Activated CD8-positive, alpha-beta T cell treated with anti-CD3 and anti-CD28 coated beads for 36 hours (primary cell): ENCODE data around the gene ZNF710. TPM values are rescaled to one million over a fixed set of nuclear protein-coding genes. Genes with fewer than 3 reads are reported as not detected.
"Not testable (repeated sequence)": the region's sequence is repeated elsewhere in the genome, so short reads cannot be mapped to it uniquely, and the experiment has no call there.

ENCODE experiments used
- ATAC-seq: fragments of 200-7000 bp; cut with Tn5 transposase; one replicate; pipeline ENCODE4 v1.10.0; 2021; ENCODE audit warnings: mild to moderate bottlenecking, moderate library complexity
- CTCF ChIA-PET: fragments of 350-600 bp; sonication (Branson Sonifier 250); formaldehyde crosslinking; loops from one replicate; lab custom pipeline; 2021; ENCODE audit warnings: antibody characterized with exemption; lab: Charles Lee
- POLR2A ChIA-PET: fragments of 350-600 bp; sonication (Branson Sonifier 250); formaldehyde crosslinking; loops from one replicate; lab custom pipeline; 2021; ENCODE audit warnings: antibody characterized with exemption; lab: Charles Lee
- DNase-seq: peaks from one replicate; pipeline ENCODE4 v3.0.0-alpha.2; 2020
- H3K27ac Mint-ChIP-seq: one replicate; pipeline ENCODE4 v1.8.0; 2021; ENCODE audit warnings: mild to moderate bottlenecking, mixed read lengths
- H3K27me3 Mint-ChIP-seq: one replicate; pipeline ENCODE4 v1.8.0; 2021; ENCODE audit warnings: mixed read lengths
- H3K36me3 Mint-ChIP-seq: one replicate; pipeline ENCODE4 v1.8.0; 2021; ENCODE audit warnings: low read depth, mixed read lengths
- H3K4me1 Mint-ChIP-seq: one replicate; pipeline ENCODE4 v1.8.0; 2021; ENCODE audit warnings: low read depth, mixed read lengths
- H3K4me3 Mint-ChIP-seq: one replicate; pipeline ENCODE4 v1.8.0; 2021; ENCODE audit warnings: mild to moderate bottlenecking, moderate library complexity, mixed read lengths
- H3K9me3 Mint-ChIP-seq: one replicate; pipeline ENCODE4 v1.8.0; 2021; ENCODE audit warnings: mixed read lengths
- intact Hi-C: fragments of 100-400 bp; cut with micrococcal nuclease; formaldehyde crosslinking; loops from one replicate; pipeline ENCODE4 v1.10.0; 2022
- total RNA-seq, 2 experiments: library from RNA; stranded (reverse); gene quantifications; one replicate each; pipeline ENCODE4 v1.2.3, GENCODE V29; 2021
- TF ChIP-seq, protein P1 (sequence below): fragments of 200-600 bp; IDR thresholded peaks from one replicate; pipeline ENCODE4 v1.8.0; 2022; ENCODE audit warnings: antibody characterized with exemption, mild to moderate bottlenecking

Gene ZNF710
- total RNA-seq, 2 experiments from 2014 or later = 15.2 to 17.2 TPM

DNA sequence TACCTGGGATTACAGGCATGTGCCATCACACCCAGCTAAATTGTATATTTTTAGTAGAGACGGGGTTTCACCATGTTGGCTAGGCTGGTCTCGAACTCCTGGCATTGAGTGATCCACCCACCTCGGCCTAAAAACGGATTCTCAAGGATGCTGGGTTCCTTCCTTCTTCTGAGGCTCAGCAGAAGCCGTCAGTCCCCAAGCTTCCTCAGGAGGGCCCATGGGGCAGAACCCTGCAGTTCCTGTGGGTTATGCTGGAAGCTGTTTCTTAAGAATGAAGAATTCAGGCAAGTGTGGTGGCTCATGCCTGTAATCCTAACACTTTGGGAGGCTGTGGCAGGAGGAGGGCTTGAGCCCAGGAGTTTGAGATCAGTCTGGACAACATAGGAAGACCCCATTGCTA lies 29.0 kb upstream of the ZNF710 start:
- ChIA-PET POLR2A (no interaction called here), CTCF (interaction anchor here (0.8 to 1.9 kb wide), 9 partner anchors 10 to 211 kb away, joined by 3 to 8 read pairs (median 4); no protein-coding TSS in a partner anchor)
- ATAC-seq (no peak), DNase-seq (no peak)
- no peaks in the 10 kb centered on the region for H3K9me3 Mint-ChIP-seq
- H3K27ac Mint-ChIP-seq = no peak overlapping the region
- H3K27me3 Mint-ChIP-seq = no peaks in the 10 kb centered on the region
- no peaks in the 10 kb centered on the region for H3K36me3 Mint-ChIP-seq
- no peaks in the 10 kb centered on the region for H3K4me1 Mint-ChIP-seq
- TF ChIP-seq, protein P1, sequence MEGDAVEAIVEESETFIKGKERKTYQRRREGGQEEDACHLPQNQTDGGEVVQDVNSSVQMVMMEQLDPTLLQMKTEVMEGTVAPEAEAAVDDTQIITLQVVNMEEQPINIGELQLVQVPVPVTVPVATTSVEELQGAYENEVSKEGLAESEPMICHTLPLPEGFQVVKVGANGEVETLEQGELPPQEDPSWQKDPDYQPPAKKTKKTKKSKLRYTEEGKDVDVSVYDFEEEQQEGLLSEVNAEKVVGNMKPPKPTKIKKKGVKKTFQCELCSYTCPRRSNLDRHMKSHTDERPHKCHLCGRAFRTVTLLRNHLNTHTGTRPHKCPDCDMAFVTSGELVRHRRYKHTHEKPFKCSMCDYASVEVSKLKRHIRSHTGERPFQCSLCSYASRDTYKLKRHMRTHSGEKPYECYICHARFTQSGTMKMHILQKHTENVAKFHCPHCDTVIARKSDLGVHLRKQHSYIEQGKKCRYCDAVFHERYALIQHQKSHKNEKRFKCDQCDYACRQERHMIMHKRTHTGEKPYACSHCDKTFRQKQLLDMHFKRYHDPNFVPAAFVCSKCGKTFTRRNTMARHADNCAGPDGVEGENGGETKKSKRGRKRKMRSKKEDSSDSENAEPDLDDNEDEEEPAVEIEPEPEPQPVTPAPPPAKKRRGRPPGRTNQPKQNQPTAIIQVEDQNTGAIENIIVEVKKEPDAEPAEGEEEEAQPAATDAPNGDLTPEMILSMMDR = no peak
- H3K4me3 Mint-ChIP-seq = no peak overlapping the region
- intact Hi-C loops = no loop called here

DNA sequence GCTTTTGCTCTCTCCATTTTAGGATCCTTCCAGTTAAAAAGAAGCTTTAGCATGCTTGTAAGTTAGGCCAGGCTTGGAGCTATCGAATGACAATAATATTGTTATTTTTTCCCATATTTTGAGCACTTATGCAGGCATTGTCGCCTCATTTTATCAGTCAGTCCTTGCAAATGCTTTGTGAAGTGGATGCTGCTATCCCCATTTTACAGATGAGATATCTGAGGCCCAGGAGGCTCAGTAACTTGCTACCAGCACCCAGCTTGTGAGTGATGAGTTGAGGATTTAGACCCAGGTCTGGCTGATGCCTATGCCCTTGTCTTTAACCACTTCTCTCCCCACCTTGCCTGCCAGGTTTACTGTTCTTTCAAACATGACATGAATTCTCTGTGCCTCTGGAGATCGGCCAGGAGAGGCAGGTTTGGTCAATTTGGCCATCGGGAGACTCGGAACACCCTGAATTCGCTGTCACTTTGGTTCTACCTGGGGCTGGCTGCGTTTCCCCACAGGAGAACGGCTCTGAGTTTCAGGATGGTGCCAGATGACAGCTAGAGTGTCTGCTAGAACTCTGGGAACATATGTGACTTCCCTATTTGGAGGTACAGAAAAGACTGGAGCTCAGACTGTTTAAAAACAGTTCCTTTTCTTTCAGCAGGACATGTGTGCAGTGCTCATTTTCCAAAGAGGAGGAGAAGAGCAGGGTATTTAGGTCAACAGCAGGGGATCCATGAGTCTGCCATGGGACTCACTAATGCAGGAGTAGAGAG lies 25.5 kb upstream of the ZNF710 start:
- Mint-ChIP-seq H3K27ac (no peak overlapping the region), H3K4me1 (no peaks in the 10 kb centered on the region), H3K27me3 (no peaks in the 10 kb centered on the region), H3K36me3 (no peaks in the 10 kb centered on the region), H3K4me3 (no peak overlapping the region), H3K9me3 (no peaks in the 10 kb centered on the region)
- ATAC-seq = no peak
- TF ChIP-seq, protein P1 = no peak
- no peak for DNase-seq
- intact Hi-C loops = no loop called here
- POLR2A ChIA-PET = interaction anchor here (1.6 kb wide), 1 partner anchor 40 kb away, joined by 3 read pairs; no protein-coding TSS in a partner anchor
- CTCF ChIA-PET = interaction anchor here (0.9 to 1.4 kb wide), 3 partner anchors 77 to 616 kb away, joined by 3 read pairs; no protein-coding TSS in a partner anchor

DNA sequence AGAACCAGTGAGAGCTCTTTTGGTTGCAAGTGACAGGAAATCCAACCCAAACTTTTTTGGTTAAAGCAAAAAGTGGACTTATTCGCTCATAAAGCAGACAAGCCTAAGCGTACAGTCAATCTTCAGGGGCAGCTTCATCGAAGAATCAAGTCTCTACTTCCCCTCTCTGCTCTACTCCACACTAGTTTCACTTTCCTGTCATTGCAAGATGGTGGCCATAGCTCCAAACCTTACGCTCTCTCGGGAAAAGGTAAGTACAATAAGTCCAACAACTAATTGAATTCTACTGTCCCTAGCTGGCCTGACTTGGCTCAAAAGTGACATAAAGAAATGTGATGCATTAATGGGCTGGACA lies 24.9 kb upstream of the ZNF710 start:
- no peak overlapping the region for H3K27ac Mint-ChIP-seq
- H3K27me3 Mint-ChIP-seq = no peaks in the 10 kb centered on the region
- CTCF ChIA-PET = interaction anchor here (1.2 to 1.4 kb wide), 2 partner anchors 78 to 95 kb away, joined by 3 read pairs; no protein-coding TSS in a partner anchor
- no peaks in the 10 kb centered on the region for H3K36me3 Mint-ChIP-seq
- H3K4me1 Mint-ChIP-seq = no peaks in the 10 kb centered on the region
- DNase-seq (no peak), ATAC-seq (no peak)
- H3K9me3 Mint-ChIP-seq = no peaks in the 10 kb centered on the region
- TF ChIP-seq, protein P1 = no peak
- intact Hi-C loops = no loop called here
- POLR2A ChIA-PET = no interaction called here
- H3K4me3 Mint-ChIP-seq = no peak overlapping the region

DNA sequence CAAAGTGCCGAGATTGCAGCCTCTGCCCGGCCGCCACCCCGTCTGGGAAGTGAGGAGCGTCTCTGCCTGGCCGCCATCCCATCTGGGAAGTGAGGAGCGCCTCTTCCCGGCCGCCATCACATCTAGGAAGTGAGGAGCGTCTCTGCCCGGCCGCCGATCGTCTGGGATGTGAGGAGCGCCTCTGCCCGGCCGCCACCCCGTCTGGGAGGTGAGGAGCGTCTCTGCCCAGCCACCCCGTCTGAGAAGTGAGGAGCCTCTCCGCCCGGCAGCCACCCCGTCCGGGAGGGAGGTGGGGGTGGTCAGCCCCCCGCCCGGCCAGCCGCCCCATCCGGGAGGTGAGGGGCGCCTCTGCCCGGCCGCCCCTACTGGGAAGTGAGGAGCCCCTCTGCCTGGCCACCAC lies 23.3 kb upstream of the ZNF710 start:
- CTCF ChIA-PET, DNase-seq: not testable (repeated sequence)

DNA sequence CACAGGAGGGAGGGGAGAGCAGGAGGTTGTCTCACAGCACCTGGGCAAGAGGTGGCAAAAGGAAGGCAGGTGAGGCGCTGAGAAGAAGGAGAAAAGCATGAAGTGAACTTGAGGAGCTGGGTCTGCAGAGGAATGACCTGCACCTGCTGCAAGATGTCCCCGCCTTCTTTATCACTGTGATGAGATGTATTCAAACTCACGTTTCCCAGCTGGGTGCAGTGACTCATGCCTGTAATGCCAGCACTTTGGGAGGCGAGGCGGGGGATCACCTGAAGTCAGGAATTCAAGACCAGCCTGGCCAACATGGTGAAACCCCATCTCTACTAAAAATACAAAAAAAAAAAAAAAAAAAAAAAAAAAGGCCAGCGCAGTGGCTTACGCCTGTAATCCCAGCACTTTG lies 22.2 kb upstream of the ZNF710 start:
- DNase-seq (no peak), ATAC-seq (no peak)
- Mint-ChIP-seq H3K27ac (no peak overlapping the region), H3K4me1 (no peaks in the 10 kb centered on the region), H3K36me3 (no peaks in the 10 kb centered on the region), H3K27me3 (no peaks in the 10 kb centered on the region), H3K4me3 (no peak overlapping the region), H3K9me3 (no peaks in the 10 kb centered on the region)
- TF ChIP-seq, protein P1 = no peak
- ChIA-PET POLR2A (no interaction called here), CTCF (no interaction called here)
- intact Hi-C loops = no loop called here

More for the DNA sequence above, 23.3 kb upstream of the ZNF710 start:
- H3K9me3 Mint-ChIP-seq, ATAC-seq, POLR2A ChIA-PET, H3K27me3 Mint-ChIP-seq, H3K27ac Mint-ChIP-seq, H3K4me3 Mint-ChIP-seq, H3K4me1 Mint-ChIP-seq, intact Hi-C loops, H3K36me3 Mint-ChIP-seq: not testable (repeated sequence)
